Peyer's patch (tissue), 4 donors: Measurements from ENCODE around the gene FBXO21. TPM values are rescaled to one million over a fixed set of nuclear protein-coding genes. Genes with fewer than 3 reads are reported as not detected.
"Not testable (repeated sequence)": the region's sequence is repeated elsewhere in the genome, so short reads cannot be mapped to it uniquely, and the experiment has no call there.

Experiments
- DNase-seq, 3 donors: peaks; one replicate each; pipeline ENCODE4 v3.0.0-alpha.2; 2017 to 2019
- H3K27ac ChIP-seq, 4 donors: fragments of 200-600 bp; sonication (generic); one replicate each; pipeline ENCODE4 v1.5.1; 2016 to 2019
- H3K27me3 ChIP-seq, 2 donors: fragments of 200-600 bp; sonication (generic); one replicate each; pipeline ENCODE4 v1.5.1; 2019
- H3K36me3 ChIP-seq, 3 donors: fragments of 200-600 bp; sonication (generic); one replicate each; pipeline ENCODE4 v1.5.1; 2016 to 2019
- H3K4me1 ChIP-seq, 4 donors: fragments of 200-600 bp; sonication (generic); one replicate each; pipeline ENCODE4 v1.5.1; 2016 to 2019
- H3K4me3 ChIP-seq, 4 donors: fragments of 200-600 bp; sonication (generic); 1 replicate in 3 of 4; 2 replicates in 1 of 4; pipeline ENCODE4 v1.5.1; 2016 to 2019; ENCODE audit warnings: mild to moderate bottlenecking in 1 of 4
- H3K9me3 ChIP-seq, 4 donors: fragments of 200-600 bp; sonication (generic); one replicate each; pipeline ENCODE4 v1.5.1; 2016 to 2019; ENCODE audit warnings: mild to moderate bottlenecking in 1 of 4
- POLR2A ChIP-seq, 2 donors: fragments of 450-650 bp; IDR thresholded peaks; one replicate each; pipeline ENCODE4 v1.5.1; 2017; ENCODE audit warnings: antibody characterized with exemption in 2 of 2, mild to moderate bottlenecking in 2 of 2, moderate library complexity in 2 of 2
- total RNA-seq, 4 donors: library from RNA; depleted of rRNA; stranded (reverse); fragments of >200 nt; gene quantifications; one replicate each; pipeline ENCODE4 v1.1.0, GENCODE V29; 2016
- TF ChIP-seq, protein P1 (sequence below), 6 experiments: fragments of 450-650 bp in 4 of 6; fragments of 200-600 bp in 2 of 6; sonication (generic) in 1 of 6; IDR thresholded peaks; one replicate each; pipeline ENCODE4 v1.5.1; 2017 to 2019; ENCODE audit warnings: antibody characterized with exemption in 6 of 6, mild to moderate bottlenecking in 3 of 6, moderate library complexity in 1 of 6

The FBXO21 gene
- total RNA-seq, 4 donors from 2014 or later = 42.5 to 115 (median 68.8) TPM

DNA sequence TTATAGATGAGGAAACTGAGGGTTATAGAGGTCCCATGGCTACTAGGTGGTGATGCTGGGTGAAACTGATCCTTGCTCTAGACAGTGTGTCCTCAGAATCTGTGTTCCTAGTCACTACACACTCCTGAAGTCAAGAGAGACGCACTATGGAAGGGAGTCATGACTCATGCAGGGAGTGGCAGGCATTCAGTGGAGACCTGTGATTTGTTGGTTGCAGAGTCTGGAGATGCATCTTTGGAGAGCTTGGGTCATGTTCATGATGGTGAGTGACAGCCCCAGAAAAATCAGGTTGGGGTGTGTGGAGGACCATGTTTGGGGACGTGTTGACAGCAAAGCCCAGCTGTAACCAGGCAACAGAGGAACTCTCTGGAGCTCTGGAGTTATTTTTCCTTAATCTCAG lies 38.0 kb upstream of the FBXO21 start:
- no peak overlapping the region for H3K4me3 ChIP-seq
- no peak for DNase-seq
- no peaks in the 10 kb centered on the region for H3K9me3 ChIP-seq
- H3K36me3 ChIP-seq = no peaks in the 10 kb centered on the region
- TF ChIP-seq, protein P1, sequence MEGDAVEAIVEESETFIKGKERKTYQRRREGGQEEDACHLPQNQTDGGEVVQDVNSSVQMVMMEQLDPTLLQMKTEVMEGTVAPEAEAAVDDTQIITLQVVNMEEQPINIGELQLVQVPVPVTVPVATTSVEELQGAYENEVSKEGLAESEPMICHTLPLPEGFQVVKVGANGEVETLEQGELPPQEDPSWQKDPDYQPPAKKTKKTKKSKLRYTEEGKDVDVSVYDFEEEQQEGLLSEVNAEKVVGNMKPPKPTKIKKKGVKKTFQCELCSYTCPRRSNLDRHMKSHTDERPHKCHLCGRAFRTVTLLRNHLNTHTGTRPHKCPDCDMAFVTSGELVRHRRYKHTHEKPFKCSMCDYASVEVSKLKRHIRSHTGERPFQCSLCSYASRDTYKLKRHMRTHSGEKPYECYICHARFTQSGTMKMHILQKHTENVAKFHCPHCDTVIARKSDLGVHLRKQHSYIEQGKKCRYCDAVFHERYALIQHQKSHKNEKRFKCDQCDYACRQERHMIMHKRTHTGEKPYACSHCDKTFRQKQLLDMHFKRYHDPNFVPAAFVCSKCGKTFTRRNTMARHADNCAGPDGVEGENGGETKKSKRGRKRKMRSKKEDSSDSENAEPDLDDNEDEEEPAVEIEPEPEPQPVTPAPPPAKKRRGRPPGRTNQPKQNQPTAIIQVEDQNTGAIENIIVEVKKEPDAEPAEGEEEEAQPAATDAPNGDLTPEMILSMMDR (IDR thresholded peaks at IDR 0.05) = no peak
- no peak for TF ChIP-seq POLR2A (IDR thresholded peaks at IDR 0.05)
- H3K27me3 ChIP-seq = no peaks in the 10 kb centered on the region
- no peak overlapping the region for H3K27ac ChIP-seq
- H3K4me1 ChIP-seq = no peaks in the 10 kb centered on the region

DNA sequence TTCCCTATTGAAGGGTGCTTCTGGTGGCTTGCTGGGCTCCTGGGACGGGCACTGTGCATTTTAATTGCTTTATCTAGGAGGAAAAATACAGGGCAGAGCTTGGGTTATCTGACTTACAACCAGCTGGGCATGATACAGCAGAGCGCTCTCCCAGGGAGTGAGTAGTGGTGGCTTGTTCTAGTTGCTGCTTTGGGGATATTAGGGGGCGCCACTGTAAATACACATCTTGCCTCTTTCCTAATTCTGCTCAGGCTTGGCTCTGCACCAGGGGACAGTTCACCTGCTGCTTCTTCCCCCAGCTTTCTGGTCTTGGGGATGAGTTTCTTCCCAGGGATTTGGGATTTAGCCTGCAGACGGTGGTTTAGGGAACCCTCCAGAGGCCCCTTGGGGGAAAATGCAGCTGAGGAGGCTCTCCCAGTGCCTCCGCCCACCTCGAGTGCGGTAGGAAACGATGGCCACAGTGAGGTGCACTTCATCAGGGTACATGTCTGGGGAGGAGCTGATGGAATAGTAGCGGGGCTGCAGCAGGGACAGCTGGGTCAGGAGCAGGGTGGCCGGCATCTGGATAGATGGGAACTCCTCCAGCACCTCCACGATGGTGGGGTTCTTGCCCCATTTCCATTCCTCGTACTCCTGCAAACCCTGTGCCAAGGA lies 36.9 kb upstream of the FBXO21 start:
- no peaks in the 10 kb centered on the region for H3K9me3 ChIP-seq
- DNase-seq = no peak
- H3K27ac ChIP-seq = no peak overlapping the region
- H3K4me1 ChIP-seq = no peaks in the 10 kb centered on the region
- no peak for TF ChIP-seq POLR2A (IDR thresholded peaks at IDR 0.05)
- TF ChIP-seq, protein P1 (IDR thresholded peaks at IDR 0.05) = no peak
- no peaks in the 10 kb centered on the region for H3K27me3 ChIP-seq
- no peak overlapping the region for H3K4me3 ChIP-seq
- H3K36me3 ChIP-seq = no peaks in the 10 kb centered on the region

DNA sequence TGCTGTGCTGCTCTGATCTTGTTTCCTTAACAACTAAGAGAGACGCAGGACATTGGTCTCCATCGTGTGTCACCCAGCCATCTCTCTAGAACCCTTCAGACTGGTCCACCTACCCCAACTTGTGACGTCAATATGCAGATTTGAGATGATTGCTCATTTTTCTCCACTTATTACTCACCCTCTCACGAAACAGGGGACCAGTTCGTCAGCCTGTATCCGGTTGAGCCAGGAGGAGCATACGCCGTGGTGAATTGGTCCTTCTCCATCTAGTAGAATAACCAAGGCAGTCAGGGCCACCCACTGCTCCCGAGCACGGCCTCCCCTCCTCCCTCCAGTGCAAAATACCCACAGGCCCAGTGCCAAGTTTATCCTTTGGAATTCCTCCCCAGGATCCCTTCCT lies 36.2 kb upstream of the FBXO21 start:
- Histone ChIP-seq H3K9me3 (no peaks in the 10 kb centered on the region), H3K4me3 (no peak overlapping the region), H3K27me3 (no peaks in the 10 kb centered on the region), H3K27ac (no peak overlapping the region), H3K4me1 (no peaks in the 10 kb centered on the region), H3K36me3 (no peaks in the 10 kb centered on the region)
- TF ChIP-seq POLR2A (IDR thresholded peaks at IDR 0.05) = no peak
- TF ChIP-seq, protein P1 (IDR thresholded peaks at IDR 0.05) = no peak
- DNase-seq = no peak

DNA sequence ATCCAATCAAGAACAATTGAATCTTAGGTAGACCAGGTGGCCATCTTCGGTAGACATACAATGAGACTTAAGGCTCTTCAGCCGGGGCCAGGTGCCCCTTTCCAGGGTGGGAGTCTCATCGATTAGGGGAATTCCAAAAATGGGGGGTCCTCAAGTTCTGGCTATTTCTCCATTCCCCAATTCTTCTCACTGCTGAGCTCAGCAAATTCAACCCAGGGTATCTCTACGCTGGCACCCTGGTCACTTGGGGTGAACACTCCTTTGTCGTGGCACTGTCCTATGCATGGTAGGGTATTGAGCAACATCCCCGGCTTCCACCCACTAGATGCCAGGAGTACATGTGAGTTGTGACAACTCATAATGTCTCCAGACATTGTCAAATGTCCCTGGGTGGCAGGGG lies 34.9 kb upstream of the FBXO21 start:
- Histone ChIP-seq H3K9me3 (no peaks in the 10 kb centered on the region), H3K4me3 (no peak overlapping the region), H3K27me3 (no peaks in the 10 kb centered on the region), H3K4me1 (no peaks in the 10 kb centered on the region), H3K36me3 (no peaks in the 10 kb centered on the region), H3K27ac (no peak overlapping the region)
- no peak for DNase-seq
- TF ChIP-seq POLR2A (IDR thresholded peaks at IDR 0.05) = no peak
- TF ChIP-seq, protein P1 (IDR thresholded peaks at IDR 0.05) = no peak

DNA sequence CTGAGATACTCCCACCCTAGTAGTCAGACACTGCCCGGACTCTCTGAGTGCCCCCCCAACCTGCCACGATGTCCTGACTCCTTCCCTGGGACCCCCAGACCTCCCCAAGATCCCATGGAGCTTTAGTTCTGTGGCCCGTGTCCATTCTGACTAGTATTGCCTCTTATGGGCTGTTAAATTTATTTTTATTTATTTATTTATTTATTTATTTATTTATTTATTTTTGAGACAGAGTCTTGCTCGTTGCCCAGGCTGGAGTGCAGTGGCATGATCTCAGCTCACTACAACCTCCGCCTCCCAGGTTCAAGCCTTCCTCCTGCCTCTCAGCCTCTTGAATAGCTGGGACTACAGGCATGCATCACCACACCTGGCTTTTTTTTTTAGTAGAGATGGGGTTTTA lies 30.7 kb upstream of the FBXO21 start:
- not testable (repeated sequence) for H3K27me3 ChIP-seq, H3K27ac ChIP-seq, H3K4me1 ChIP-seq, DNase-seq, H3K9me3 ChIP-seq, H3K36me3 ChIP-seq, H3K4me3 ChIP-seq

DNA sequence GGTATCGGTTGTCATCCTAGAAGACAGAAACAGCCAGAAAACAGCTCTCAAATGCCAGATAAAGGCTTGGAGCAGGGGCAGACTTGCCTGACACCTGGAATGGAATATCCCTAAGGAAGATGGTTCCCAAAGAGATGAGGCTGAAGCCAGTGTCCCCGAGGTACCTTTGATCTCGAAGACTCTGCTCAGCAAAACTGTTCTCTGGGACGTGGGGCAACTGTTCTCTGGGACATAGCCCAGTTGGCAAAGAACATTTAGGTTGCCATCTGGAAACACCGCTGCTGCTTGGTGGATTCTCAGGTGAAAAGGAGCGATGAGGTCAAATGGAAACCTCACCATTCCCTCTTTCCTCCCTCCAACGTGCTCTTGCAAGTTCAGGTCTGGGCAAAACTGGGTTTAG lies 27.9 kb upstream of the FBXO21 start:
- no peak overlapping the region for H3K27ac ChIP-seq
- DNase-seq = no peak
- H3K4me1 ChIP-seq = no peaks in the 10 kb centered on the region
- no peaks in the 10 kb centered on the region for H3K9me3 ChIP-seq
- H3K27me3 ChIP-seq = no peaks in the 10 kb centered on the region
- TF ChIP-seq, protein P1 (IDR thresholded peaks at IDR 0.05) = no peak
- TF ChIP-seq POLR2A (IDR thresholded peaks at IDR 0.05) = no peak
- H3K4me3 ChIP-seq = no peak overlapping the region
- no peaks in the 10 kb centered on the region for H3K36me3 ChIP-seq
